Skeletal muscle cell (primary cell): ENCODE measurements around the gene OLFML2A.

Experiments
- DNase-seq: peaks from one replicate; pipeline ENCODE4 v3.0.0-alpha.2; 2010; ENCODE audit warnings: low read depth
- H3K4me3 ChIP-seq: 2 replicates; pipeline ENCODE4 v1.5.1; 2011; ENCODE audit warnings: low read depth, mild to moderate bottlenecking, control low read depth, low read length, moderate library complexity

OLFML2A gene

DNA sequence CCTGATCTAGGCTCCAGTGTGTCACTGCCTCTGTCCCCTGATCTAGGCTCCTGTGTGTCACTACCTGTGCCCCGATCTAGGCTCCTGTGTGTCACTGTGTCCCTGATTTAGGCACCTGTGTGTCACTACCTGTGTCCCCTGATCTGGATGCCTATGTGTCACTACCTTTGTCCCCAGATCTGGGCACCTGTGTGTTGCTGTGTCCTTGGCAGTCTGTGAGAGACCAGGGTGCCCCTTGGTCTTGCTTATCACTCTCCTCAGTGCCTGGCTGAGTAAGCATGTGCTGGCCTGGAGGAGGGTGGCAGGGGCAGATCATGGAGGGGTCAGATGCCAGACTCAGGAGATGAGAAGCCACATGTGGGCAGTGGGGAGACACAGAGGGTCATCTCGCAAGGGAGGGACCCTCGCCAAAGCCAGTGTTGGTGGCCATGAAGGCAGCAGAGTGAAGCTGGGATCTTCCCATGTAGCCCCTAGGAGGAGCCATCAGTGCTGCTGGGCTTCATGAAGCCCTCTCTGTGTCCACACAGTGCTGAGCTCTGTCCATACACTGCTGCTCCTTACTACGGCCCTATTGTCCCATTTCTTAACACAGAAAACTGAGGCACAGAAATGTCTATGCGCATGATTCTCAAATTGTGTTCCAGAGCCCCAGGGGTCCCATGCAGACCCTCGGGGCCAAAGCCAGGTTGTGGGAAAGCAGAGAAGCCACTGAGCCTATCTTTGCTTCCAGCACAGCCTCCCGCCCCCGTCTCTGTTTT is 15.5 kb downstream of the OLFML2A start:
- no peak for DNase-seq
- H3K4me3 ChIP-seq: no peak overlapping the region

GRCh38 chr9:124793015-124793541 is 16.1 kb downstream of the OLFML2A start:
- H3K4me3 ChIP-seq: no peak overlapping the region
- peak; percentile 72 for DNase-seq

GRCh38 chr9:124794902-124795491 is 18.1 kb downstream of the OLFML2A start:
- no peak for DNase-seq
- no peak overlapping the region for H3K4me3 ChIP-seq

DNA sequence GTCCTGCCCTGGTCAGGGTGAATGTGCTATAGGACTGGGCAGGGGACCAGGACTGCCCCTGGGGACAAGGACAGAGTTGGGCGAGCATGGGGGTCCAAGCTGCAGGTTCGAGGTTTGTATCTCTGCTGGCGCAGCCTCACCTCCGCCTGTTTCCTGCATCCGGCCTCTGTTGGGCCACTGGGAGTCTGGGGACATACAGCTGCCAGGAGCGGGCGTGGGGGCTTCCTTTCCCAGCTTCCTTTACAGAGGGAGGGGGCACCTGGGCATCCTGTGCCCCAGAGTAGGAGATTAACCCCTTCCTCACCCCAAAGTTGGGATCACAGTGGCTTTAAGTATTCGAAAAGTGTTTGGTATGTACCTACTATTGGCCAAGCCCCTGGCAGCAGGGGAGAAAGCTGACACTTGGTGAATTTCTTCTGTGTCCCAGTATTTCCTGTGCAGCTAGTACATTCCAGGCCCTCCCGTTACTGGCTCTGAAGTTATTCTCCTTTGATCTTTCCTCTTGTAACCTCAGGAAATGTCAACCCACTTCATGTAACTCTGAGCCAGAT is 19.0 kb downstream of the OLFML2A start:
- no peak overlapping the region for H3K4me3 ChIP-seq
- DNase-seq: no peak

GRCh38 chr9:124797343-124798103 is 20.6 kb downstream of the OLFML2A start:
- no peak overlapping the region for H3K4me3 ChIP-seq
- no peak for DNase-seq

GRCh38 chr9:124799274-124800006 is 22.5 kb downstream of the OLFML2A start:
- no peak for DNase-seq
- no peak overlapping the region for H3K4me3 ChIP-seq

DNA sequence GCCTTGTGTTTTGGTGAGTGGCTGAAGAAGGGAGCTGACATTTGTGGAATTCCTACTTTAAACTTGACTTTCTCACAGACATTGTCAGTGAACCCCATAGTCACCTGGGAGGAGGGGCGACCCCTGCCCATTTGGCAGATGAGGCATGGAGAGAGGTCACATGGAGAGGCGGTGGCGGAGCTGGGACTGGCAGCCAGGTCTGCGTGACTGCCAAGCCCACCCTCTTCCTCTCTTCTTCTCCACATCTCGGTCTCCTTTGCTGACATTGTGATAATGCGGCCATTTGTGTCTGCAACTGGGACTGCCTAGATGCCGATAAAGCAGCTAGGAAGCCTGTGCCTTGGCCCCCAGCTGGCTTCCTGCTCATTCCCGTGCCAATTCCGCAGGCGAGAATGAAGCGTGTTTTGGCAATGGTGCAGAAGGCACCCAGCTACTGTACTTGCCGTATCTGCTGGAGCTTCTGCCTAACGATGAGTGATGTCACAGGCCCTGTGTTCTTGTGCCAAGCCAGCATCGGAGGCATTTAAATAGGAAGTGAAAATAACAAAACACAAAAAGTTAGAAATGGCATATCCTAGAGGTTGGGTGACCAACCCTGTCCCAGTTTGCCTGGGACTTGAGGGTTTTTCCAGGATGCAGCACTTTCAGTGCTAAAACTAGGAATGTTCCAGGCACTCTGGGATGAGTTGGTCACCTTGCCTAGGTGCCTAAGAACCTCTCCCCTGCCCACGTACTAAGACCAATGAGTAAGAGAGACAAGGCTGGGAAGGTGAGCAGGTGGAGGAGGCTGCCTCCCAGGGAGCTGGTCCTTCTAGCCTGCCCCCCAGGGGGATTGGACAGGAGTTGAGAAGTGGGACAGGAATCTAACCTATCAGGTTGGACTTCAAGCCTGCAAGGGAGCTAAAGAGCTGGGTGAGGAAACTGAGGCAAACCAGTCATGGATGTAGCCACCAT is 23.6 kb downstream of the OLFML2A start:
- DNase-seq: no peak

DNA sequence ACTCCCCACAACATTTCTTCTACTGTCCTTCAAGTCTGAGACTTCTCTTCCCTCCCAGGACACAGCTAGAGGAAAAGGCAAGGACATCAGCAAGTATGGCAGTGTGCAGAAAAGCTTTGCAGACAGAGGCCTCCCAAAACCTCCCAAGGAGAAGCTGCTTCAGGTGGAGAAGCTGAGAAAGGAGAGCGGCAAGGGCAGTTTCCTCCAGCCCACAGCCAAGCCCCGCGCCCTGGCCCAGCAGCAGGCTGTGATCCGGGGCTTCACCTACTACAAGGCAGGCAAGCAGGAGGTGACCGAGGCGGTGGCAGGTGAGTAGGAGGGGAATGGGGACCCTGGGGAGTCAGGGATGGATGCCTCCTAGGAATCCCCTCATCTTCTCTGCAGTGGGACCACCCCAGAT is 24.4 kb downstream of the OLFML2A start:
- no peak for DNase-seq
- H3K4me3 ChIP-seq: no peak overlapping the region

More for the DNA sequence above, 23.6 kb downstream of the OLFML2A start:
- H3K4me3 ChIP-seq: no peak overlapping the region

DNA sequence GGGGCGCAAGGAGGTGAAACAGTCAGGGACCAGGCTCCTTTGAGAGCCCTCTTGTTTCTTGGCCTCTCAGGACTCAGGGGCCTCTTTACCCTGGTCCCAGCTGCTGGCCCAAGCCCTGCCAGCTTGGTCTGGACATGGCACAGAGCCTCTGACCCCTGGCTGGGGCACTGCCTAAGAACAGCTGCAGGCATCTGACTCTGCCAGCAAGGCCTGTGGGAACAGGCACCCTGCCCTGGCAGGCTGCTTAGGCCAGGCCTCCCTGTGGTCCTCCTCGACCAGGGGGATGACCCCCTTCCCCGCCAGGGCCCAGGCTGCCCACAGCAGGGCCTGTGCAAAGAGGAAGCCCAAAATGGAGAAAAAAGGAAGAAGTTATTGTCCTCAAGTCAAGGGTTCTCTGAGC is 25.5 kb downstream of the OLFML2A start:
- no peak overlapping the region for H3K4me3 ChIP-seq
- DNase-seq: no peak

- no peak overlapping the region for H3K4me3 ChIP-seq
- no peak for DNase-seq
Observed at GRCh38 chr9:124803911-124804310, 27.0 kb downstream of the OLFML2A start.

DNA sequence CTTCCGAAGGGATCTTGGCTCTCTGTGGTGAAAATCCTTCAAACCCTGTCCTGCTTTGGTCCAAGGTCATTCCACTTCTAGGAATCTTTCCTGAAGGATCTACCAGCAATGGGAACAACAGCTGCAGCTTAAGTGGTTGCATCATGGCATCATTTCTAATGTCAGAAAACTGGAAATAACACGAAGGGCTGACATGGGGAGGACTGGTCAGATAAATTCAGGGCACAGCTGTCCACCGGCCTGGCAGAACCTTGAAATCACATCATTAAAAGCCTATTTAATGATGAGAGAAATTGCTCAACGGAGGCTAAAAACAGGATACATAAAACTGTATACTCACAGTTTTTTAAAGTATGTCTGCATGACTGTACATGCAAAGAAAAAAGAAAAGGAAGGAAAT is 28.3 kb downstream of the OLFML2A start:
- no peak overlapping the region for H3K4me3 ChIP-seq
- DNase-seq: peak; percentile 54

- no peak for DNase-seq
- no peak overlapping the region for H3K4me3 ChIP-seq
Observed at GRCh38 chr9:124808246-124808956, 31.5 kb downstream of the OLFML2A start.

- DNase-seq: no peak
- H3K4me3 ChIP-seq: no peak overlapping the region
Observed at GRCh38 chr9:124809211-124809610, 32.3 kb downstream of the OLFML2A start.

GRCh38 chr9:124809741-124810500 is 33.0 kb downstream of the OLFML2A start:
- no peak for DNase-seq
- no peak overlapping the region for H3K4me3 ChIP-seq

DNA sequence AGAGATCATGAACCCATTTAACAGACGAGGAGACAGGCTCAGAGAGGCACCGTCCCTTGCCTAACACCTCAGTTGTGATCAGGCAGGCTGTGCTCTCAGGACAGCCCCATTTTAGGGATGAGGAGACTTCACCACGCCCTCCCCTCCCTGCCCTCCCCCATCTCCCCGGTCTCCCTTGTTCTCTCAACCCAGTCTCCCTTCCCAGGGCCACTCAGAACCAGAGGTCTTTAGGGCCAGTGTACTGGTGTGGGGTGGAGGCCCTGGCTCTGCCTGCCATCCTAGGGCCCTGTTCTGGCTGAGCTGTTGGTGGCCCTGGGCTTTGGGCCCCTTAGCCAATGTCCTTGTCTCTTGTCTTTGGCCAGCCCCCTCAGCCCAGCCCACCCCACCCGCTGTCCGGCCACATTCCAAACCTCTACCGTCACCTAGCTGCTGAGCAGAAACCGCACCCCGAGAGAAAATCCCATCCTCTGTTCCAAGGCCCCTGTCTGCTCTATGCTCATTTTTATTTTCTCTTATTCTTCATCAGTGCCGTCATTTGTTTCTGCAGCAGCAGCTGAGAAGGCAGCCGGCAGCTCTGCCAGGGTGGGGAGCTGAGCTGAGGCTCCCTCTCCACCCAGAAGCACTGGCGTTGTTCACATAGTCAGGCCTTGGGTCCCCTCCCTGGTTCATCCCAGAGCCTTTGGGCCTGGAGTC is 33.9 kb downstream of the OLFML2A start:
- DNase-seq: peak; percentile 77
- no peak overlapping the region for H3K4me3 ChIP-seq

GRCh38 chr9:124812441-124812876 is 35.5 kb downstream of the OLFML2A start:
- H3K4me3 ChIP-seq: no peak overlapping the region
- DNase-seq: peak; percentile 98
